DOHH2 (cell line): ENCODE results near the gene CEBPG.

ENCODE experiments used
- CTCF ChIP-seq: fragments of 200-600 bp; sonication (generic); IDR thresholded peaks from one replicate; pipeline ENCODE4 v1.5.1; 2014; ENCODE audit warnings: antibody characterized with exemption, mild to moderate bottlenecking, low read depth, low read length; ENCODE audit not compliant: poor library complexity, severe bottlenecking
- EZH2phosphoT487 ChIP-seq: fragments of 200-600 bp; sonication (generic); IDR thresholded peaks from 2 replicates; pipeline ENCODE4 v1.6.1; 2017; ENCODE audit warnings: borderline replicate concordance, mild to moderate bottlenecking, antibody characterized with exemption, low read length, moderate library complexity, mixed read lengths

GRCh38 chr19:33345163-33345562 is 28.3 kb upstream of the CEBPG start:
- TF ChIP-seq CTCF (no peak), EZH2phosphoT487 (no peak)
